ENCODE results near the gene G2E3.

The G2E3 gene

GRCh38 chr14:30564235-30564867 lies 5.4 kb downstream of the G2E3 start:
- TF ChIP-seq ELF4 (IDR thresholded peaks at IDR 0.05) = no peak
- TF ChIP-seq BHLHE40 (IDR thresholded peaks at IDR 0.05; ENCODE audit: borderline replicate concordance) = no peak
- no peak for TF ChIP-seq CTBP1 (IDR thresholded peaks at IDR 0.05; ENCODE audit: borderline replicate concordance)
- TF ChIP-seq SUZ12 (IDR thresholded peaks at IDR 0.05) = no peak
- TF ChIP-seq NFRKB (IDR thresholded peaks at IDR 0.05) = no peak
- TF ChIP-seq ARNT (IDR thresholded peaks at IDR 0.05) = no peak
- no peak for TF ChIP-seq ZNF384 (IDR thresholded peaks at IDR 0.05)
- TF ChIP-seq FOXA1 (IDR thresholded peaks at IDR 0.05) = no peak
- TF ChIP-seq FOXK2 (IDR thresholded peaks at IDR 0.05) = no peak
- ChIA-PET CTCF (no interaction called here), POLR2A (interaction anchor here (1.0 kb wide), 1 partner anchor 58 kb away, joined by 3 read pairs; the partner anchor contains the start of gene SCFD1)
- no peak for DNase-seq (ENCODE audit: extremely low spot score)

GRCh38 chr14:30564868-30565248 lies 5.9 kb downstream of the G2E3 start:
- POLR2A ChIA-PET = interaction anchor here (1.0 kb wide), 1 partner anchor 58 kb away, joined by 3 read pairs; the partner anchor contains the start of gene SCFD1
- TF ChIP-seq FOXA1 (IDR thresholded peaks at IDR 0.05) (no peak), ZNF384 (IDR thresholded peaks at IDR 0.05) (no peak), CTBP1 (IDR thresholded peaks at IDR 0.05; ENCODE audit: borderline replicate concordance) (no peak), HDGF (IDR thresholded peaks at IDR 0.05; ENCODE audit: borderline replicate concordance) (no peak), L3MBTL2 (conservative IDR thresholded peaks at IDR 0.05) (no peak), SUZ12 (IDR thresholded peaks at IDR 0.05) (no peak), LEF1 (IDR thresholded peaks at IDR 0.05; ENCODE audit: borderline replicate concordance) (no peak), FOXM1 (IDR thresholded peaks at IDR 0.05; ENCODE audit: borderline replicate concordance) (no peak), FOXK2 (IDR thresholded peaks at IDR 0.05) (no peak), ELF4 (IDR thresholded peaks at IDR 0.05) (no peak), BHLHE40 (IDR thresholded peaks at IDR 0.05; ENCODE audit: borderline replicate concordance) (no peak), SP1 (IDR thresholded peaks at IDR 0.05) (no peak), ARNT (IDR thresholded peaks at IDR 0.05) (no peak), PKNOX1 (IDR thresholded peaks at IDR 0.05) (no peak), TARDBP (IDR thresholded peaks at IDR 0.05) (no peak), NFRKB (IDR thresholded peaks at IDR 0.05) (no peak)
- DNase-seq (ENCODE audit: extremely low spot score) = no peak
- CTCF ChIA-PET = no interaction called here

GRCh38 chr14:30569216-30569902 lies 10.4 kb downstream of the G2E3 start:
- DNase-seq (ENCODE audit: extremely low spot score) = no peak
- ChIA-PET POLR2A (no interaction called here), CTCF (no interaction called here)
- TF ChIP-seq FOXM1 (IDR thresholded peaks at IDR 0.05; ENCODE audit: borderline replicate concordance) (no peak), FOXK2 (IDR thresholded peaks at IDR 0.05) (no peak), LEF1 (IDR thresholded peaks at IDR 0.05; ENCODE audit: borderline replicate concordance) (no peak), HDGF (IDR thresholded peaks at IDR 0.05; ENCODE audit: borderline replicate concordance) (no peak), PKNOX1 (IDR thresholded peaks at IDR 0.05) (no peak), SUZ12 (IDR thresholded peaks at IDR 0.05) (no peak), BHLHE40 (IDR thresholded peaks at IDR 0.05; ENCODE audit: borderline replicate concordance) (no peak), ELF4 (IDR thresholded peaks at IDR 0.05) (no peak), TARDBP (IDR thresholded peaks at IDR 0.05) (no peak), NFRKB (IDR thresholded peaks at IDR 0.05) (no peak), L3MBTL2 (conservative IDR thresholded peaks at IDR 0.05) (no peak), CTBP1 (IDR thresholded peaks at IDR 0.05; ENCODE audit: borderline replicate concordance) (no peak), ZNF384 (IDR thresholded peaks at IDR 0.05) (no peak), SP1 (IDR thresholded peaks at IDR 0.05) (no peak)

GRCh38 chr14:30569903-30570226 lies 10.9 kb downstream of the G2E3 start:
- POLR2A ChIA-PET = no interaction called here
- DNase-seq (ENCODE audit: extremely low spot score) = no peak
- no peak for TF ChIP-seq FOXK2 (IDR thresholded peaks at IDR 0.05)
- TF ChIP-seq PKNOX1 (IDR thresholded peaks at IDR 0.05) = no peak
- TF ChIP-seq TARDBP (IDR thresholded peaks at IDR 0.05) = no peak
- TF ChIP-seq FOXM1 (IDR thresholded peaks at IDR 0.05; ENCODE audit: borderline replicate concordance) = no peak
- no peak for TF ChIP-seq SP1 (IDR thresholded peaks at IDR 0.05)
- no peak for TF ChIP-seq ELF4 (IDR thresholded peaks at IDR 0.05)
- CTCF ChIA-PET = no interaction called here

GRCh38 chr14:30572237-30572636 lies 13.3 kb downstream of the G2E3 start:
- TF ChIP-seq ELF4 (IDR thresholded peaks at IDR 0.05) (no peak), PKNOX1 (IDR thresholded peaks at IDR 0.05) (no peak), BHLHE40 (IDR thresholded peaks at IDR 0.05; ENCODE audit: borderline replicate concordance) (no peak), FOXM1 (IDR thresholded peaks at IDR 0.05; ENCODE audit: borderline replicate concordance) (no peak), SP1 (IDR thresholded peaks at IDR 0.05) (no peak), ZNF384 (IDR thresholded peaks at IDR 0.05) (no peak), SUZ12 (IDR thresholded peaks at IDR 0.05) (no peak), FOXA1 (IDR thresholded peaks at IDR 0.05) (no peak), ARNT (IDR thresholded peaks at IDR 0.05) (no peak), NFRKB (IDR thresholded peaks at IDR 0.05) (no peak), L3MBTL2 (conservative IDR thresholded peaks at IDR 0.05) (no peak), HDGF (IDR thresholded peaks at IDR 0.05; ENCODE audit: borderline replicate concordance) (no peak), LEF1 (IDR thresholded peaks at IDR 0.05; ENCODE audit: borderline replicate concordance) (no peak)
- ChIA-PET CTCF (no interaction called here), POLR2A (no interaction called here)
- no peak for DNase-seq (ENCODE audit: extremely low spot score)
